ENCODE results near the gene USP47.

USP47 gene, protein sequence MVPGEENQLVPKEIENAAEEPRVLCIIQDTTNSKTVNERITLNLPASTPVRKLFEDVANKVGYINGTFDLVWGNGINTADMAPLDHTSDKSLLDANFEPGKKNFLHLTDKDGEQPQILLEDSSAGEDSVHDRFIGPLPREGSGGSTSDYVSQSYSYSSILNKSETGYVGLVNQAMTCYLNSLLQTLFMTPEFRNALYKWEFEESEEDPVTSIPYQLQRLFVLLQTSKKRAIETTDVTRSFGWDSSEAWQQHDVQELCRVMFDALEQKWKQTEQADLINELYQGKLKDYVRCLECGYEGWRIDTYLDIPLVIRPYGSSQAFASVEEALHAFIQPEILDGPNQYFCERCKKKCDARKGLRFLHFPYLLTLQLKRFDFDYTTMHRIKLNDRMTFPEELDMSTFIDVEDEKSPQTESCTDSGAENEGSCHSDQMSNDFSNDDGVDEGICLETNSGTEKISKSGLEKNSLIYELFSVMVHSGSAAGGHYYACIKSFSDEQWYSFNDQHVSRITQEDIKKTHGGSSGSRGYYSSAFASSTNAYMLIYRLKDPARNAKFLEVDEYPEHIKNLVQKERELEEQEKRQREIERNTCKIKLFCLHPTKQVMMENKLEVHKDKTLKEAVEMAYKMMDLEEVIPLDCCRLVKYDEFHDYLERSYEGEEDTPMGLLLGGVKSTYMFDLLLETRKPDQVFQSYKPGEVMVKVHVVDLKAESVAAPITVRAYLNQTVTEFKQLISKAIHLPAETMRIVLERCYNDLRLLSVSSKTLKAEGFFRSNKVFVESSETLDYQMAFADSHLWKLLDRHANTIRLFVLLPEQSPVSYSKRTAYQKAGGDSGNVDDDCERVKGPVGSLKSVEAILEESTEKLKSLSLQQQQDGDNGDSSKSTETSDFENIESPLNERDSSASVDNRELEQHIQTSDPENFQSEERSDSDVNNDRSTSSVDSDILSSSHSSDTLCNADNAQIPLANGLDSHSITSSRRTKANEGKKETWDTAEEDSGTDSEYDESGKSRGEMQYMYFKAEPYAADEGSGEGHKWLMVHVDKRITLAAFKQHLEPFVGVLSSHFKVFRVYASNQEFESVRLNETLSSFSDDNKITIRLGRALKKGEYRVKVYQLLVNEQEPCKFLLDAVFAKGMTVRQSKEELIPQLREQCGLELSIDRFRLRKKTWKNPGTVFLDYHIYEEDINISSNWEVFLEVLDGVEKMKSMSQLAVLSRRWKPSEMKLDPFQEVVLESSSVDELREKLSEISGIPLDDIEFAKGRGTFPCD (N-terminal part only)

DNA sequence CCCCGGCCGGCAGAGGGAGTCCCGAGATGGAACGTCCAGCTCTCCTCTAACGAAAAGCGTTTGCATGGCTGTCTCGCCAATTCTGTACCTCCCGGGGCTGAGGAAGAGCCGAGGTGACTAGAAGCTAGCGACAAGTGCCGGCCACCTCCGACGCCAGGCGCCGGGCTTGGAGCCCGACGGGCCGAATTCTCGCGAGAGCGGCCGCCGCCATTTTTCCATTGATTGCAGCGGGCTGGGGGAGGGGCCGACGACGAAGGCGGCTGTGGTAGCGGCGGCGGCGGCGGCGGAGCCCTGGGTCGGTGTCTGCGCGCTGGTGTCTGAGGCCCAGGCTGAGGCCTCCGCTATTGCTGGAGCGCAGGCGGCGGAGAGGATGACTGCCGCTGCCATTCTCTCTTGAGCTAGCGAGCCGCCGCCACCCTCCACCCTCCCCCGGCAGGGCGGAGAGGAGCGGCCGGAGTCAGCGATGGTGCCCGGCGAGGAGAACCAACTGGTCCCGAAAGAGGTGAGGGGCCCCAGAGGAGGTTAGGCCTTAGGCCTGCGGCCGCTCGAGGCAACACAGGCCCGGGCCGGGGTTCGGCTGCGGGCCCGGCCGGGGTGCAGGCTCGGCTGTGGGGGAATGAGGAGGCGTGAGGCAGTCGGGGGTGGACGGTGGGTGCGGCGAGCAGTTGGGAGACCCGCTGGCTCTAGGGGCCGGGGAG lies at the start of gene USP47:
TSS of gene USP47 (plus strand) at position 250 of the 698 bp plus-strand sequence. CDS start at position 464, 214 bp downstream.
- peak within 1 kb of the TSS; percentile 86 for H3K4me3 ChIP-seq (ENCODE audit: low read depth, low read length)
- peak; percentile 80 for DNase-seq (ENCODE audit: low read depth)
- TF ChIP-seq, protein P1, sequence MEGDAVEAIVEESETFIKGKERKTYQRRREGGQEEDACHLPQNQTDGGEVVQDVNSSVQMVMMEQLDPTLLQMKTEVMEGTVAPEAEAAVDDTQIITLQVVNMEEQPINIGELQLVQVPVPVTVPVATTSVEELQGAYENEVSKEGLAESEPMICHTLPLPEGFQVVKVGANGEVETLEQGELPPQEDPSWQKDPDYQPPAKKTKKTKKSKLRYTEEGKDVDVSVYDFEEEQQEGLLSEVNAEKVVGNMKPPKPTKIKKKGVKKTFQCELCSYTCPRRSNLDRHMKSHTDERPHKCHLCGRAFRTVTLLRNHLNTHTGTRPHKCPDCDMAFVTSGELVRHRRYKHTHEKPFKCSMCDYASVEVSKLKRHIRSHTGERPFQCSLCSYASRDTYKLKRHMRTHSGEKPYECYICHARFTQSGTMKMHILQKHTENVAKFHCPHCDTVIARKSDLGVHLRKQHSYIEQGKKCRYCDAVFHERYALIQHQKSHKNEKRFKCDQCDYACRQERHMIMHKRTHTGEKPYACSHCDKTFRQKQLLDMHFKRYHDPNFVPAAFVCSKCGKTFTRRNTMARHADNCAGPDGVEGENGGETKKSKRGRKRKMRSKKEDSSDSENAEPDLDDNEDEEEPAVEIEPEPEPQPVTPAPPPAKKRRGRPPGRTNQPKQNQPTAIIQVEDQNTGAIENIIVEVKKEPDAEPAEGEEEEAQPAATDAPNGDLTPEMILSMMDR (conservative IDR thresholded peaks at IDR 0.05; ENCODE audit: low read depth, low read length): peak; percentile 80

DNA sequence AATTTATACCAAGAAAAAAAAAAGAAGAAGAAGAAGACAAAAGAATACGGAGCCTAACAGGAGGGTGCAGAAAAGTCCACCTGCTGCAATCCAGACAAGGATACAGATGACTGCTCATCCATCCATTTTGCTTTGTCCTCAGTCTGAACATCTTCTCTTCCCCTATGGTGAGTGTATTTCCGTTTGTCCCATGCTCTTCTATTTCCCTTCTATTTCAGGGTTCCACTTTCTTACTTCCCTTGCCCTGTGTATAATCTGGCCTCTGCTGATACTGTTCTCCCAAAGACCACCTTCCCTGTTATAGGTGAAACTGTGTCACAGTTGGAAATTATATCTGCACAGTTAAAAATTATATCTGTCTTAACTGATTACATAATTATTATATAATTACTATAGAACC lies 48.7 kb upstream of the USP47 start:
- no peak for DNase-seq (ENCODE audit: low read depth)
- TF ChIP-seq, protein P1 (conservative IDR thresholded peaks at IDR 0.05; ENCODE audit: low read depth, low read length): no peak
- no peak overlapping the region for H3K4me3 ChIP-seq (ENCODE audit: low read depth, low read length)

DNA sequence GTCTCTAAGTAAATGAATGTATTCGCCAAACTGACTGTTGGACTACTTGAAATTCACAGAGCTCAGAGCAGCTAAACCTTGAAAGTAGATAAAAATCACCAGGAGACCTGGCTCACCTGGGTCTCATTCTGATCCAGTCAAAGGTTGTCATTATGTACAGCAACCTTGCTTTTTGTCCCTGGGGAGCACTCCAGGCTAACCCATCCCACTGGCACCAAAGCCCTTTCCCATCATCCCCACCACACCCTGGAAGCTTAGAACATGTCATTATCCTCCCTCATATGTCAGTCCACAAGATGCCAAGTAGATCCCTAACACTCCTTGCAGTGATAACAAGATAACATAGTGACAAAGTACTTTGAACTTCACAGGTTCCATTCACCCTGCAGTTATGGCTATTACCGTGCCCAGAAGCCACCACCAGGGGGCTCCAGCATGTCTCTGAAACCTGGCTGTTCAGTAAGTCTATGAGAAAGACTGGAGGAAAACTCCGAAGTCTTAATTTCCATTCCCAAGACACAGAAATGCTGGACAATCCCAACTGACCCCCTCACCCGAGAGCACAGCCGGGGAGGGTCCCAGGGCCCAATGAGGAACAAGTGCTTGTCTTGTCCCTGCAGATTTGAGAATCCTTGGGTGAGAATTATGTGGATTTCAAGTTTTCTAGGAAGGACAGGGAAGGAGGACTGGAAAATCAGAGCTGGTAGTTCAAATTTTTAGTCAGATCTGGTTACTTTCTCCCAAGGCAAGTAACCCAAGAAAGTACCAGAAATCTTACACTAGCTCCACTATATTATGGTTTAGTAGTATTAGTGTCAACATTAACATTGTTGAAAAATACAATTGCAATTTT lies 43.0 kb upstream of the USP47 start:
- TF ChIP-seq, protein P1 (conservative IDR thresholded peaks at IDR 0.05; ENCODE audit: low read depth, low read length): peak; percentile 98
- H3K4me3 ChIP-seq (ENCODE audit: low read depth, low read length): no peak overlapping the region
- DNase-seq (ENCODE audit: low read depth): peak; percentile 87

DNA sequence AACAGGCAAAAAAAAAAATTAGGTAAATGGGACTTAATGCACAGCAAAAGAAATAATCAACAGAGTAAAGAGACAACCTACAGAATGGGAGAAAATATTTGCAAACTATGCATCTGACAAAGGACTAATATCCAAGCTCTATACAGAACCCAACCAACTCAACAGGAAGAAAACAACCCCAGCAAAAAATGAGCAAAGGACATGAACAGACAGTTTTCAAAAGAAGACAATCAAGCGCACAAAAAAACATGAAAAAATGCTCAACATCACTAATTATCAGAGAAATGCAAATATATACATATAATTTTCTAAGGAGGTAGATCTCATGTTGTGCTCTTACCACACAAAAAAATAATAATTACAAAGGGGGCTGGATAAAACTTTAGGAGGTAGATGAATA lies 36.5 kb upstream of the USP47 start:
- no peak for DNase-seq (ENCODE audit: low read depth)
- TF ChIP-seq, protein P1 (conservative IDR thresholded peaks at IDR 0.05; ENCODE audit: low read depth, low read length): no peak
- no peak overlapping the region for H3K4me3 ChIP-seq (ENCODE audit: low read depth, low read length)

DNA sequence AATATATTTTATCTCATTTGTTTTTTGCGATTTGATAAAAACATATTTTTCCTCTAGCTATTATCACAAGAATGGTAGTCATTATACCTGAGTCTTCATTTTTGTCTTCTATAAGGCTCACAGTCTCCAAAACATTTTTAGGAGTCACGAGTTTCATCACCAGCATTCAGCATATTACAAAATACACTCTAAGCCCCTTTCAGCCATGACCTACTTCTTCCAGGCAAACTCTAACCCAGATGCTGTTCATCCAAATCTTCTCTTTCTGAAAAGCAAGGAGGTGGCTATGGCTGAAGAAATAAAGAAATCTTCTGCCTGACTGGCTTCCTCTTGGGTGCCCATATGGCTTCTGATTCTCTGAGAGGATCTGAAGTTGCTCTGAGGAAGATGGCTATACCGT lies 35.7 kb upstream of the USP47 start:
- TF ChIP-seq, protein P1 (conservative IDR thresholded peaks at IDR 0.05; ENCODE audit: low read depth, low read length): no peak
- DNase-seq (ENCODE audit: low read depth): no peak
- no peak overlapping the region for H3K4me3 ChIP-seq (ENCODE audit: low read depth, low read length)
